Measurements from ENCODE around the gene CHTF18. TPM values are rescaled to one million over a fixed set of nuclear protein-coding genes. Genes with fewer than 3 reads are reported as not detected.

The CHTF18 gene
- total and polyA plus RNA-seq, 10 of the 15 experiments (the other 5 are each of a cell fraction or from before 2014, with no cell fraction given), result 1.6 to 87.8 (median 19.4) TPM

DNA sequence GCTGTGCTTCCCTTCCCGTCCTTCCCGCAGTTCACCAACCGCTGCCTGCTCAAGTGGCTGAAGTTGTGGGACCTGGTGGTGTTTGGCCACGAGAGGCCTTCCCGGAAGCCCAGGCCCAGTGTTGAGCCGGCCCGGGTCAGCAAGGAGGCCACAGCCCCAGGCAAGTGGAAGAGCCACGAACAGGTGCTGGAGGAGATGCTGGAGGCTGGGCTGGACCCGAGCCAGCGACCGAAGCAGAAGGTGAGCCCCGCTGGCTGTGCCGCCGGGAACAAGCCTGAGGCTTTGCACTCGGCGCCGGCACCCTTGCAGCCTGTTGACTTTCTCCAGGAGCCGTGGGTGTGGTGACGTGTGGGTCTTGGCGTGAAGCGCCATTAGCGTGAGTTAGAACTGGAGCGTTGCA, 2.7 kb downstream of the CHTF18 start:
- H2AFZ ChIP-seq (ENCODE audit: control insufficient read depth, low read depth, low read length), result no peak overlapping the region
- H3K27ac ChIP-seq (ENCODE audit: control insufficient read depth, insufficient read depth), result no peak overlapping the region
- H4K20me1 ChIP-seq (ENCODE audit: control insufficient read depth, insufficient read depth), result no peaks in the 10 kb centered on the region
- H3K9ac ChIP-seq (ENCODE audit: control insufficient read depth, insufficient read depth, low read length), result no peak overlapping the region
- 91% methylated on average over 23 of the region's 23 CpGs for WGBS (ENCODE audit: insufficient coverage, insufficient replicate concordance, low lambda C conversion rate, missing lambda C conversion rate)
- FAIRE-seq (no peak), DNase-seq (ENCODE audit: low read depth, low spot score) (no peak), ATAC-seq (no peak)
- H3K4me3 ChIP-seq, result no peak overlapping the region
- in situ Hi-C loops (cut with MboI), result no loop called here
- CTCF ChIA-PET, result no interaction called here
- RAD21 ChIA-PET (ENCODE audit: unreplicated experiment), result no interaction called here
- SMC1A ChIA-PET (ENCODE audit: uncharacterized antibody, unreplicated experiment), result no interaction called here
- peaks cover 0 to 18% of the 10 kb centered on the region in 2 experiments; a peak in 2 of 4 replicates for H3K36me3 ChIP-seq (ENCODE audit: control insufficient read depth in 2 of 2, insufficient read depth in 2 of 2, low read length in 1 of 2)
- TF ChIP-seq IKZF2 (IDR thresholded peaks at IDR 0.05), result no peak
- no peak for TF ChIP-seq MYC (IDR thresholded peaks at IDR 0.05; ENCODE audit: insufficient read depth, insufficient read length, insufficient replicate concordance, low read length, severe bottlenecking)
- no peak for TF ChIP-seq ZNF384 (IDR thresholded peaks at IDR 0.05; ENCODE audit: borderline replicate concordance, low read depth, low read length)
- TF ChIP-seq RCOR1 (conservative IDR thresholded peaks at IDR 0.05; ENCODE audit: low read depth, low read length), result no peak
- no peak for TF ChIP-seq NR2C1 (IDR thresholded peaks at IDR 0.05)
- TF ChIP-seq GABPA (IDR thresholded peaks at IDR 0.05; ENCODE audit: low read depth), result no peak
- no peak for TF ChIP-seq ZNF622 (IDR thresholded peaks at IDR 0.05)
- no peak for TF ChIP-seq CREM (IDR thresholded peaks at IDR 0.05; ENCODE audit: low read depth)
- TF ChIP-seq NRF1 (conservative IDR thresholded peaks at IDR 0.05; ENCODE audit: low read depth, low read length), result no peak
- no peak for TF ChIP-seq ASH2L (IDR thresholded peaks at IDR 0.05; ENCODE audit: borderline replicate concordance, low read depth)
- TF ChIP-seq SUZ12 (IDR thresholded peaks at IDR 0.05; ENCODE audit: unreplicated experiment), result no peak
- no peak for TF ChIP-seq MEF2B (IDR thresholded peaks at IDR 0.05; ENCODE audit: partially characterized antibody, poor library complexity, severe bottlenecking)
- no peak for TF ChIP-seq IKZF1 (conservative IDR thresholded peaks at IDR 0.05)
- no peak for TF ChIP-seq ZNF24 (IDR thresholded peaks at IDR 0.05)
- TF ChIP-seq BCL11A (IDR thresholded peaks at IDR 0.05; ENCODE audit: low read depth, low read length), result no peak
- TF ChIP-seq POLR2AphosphoS2 (IDR thresholded peaks at IDR 0.05; ENCODE audit: low read depth, low read length), result no peak
- no peak for TF ChIP-seq PKNOX1 (IDR thresholded peaks at IDR 0.05)
- no peak for TF ChIP-seq BHLHE40 (IDR thresholded peaks at IDR 0.05; ENCODE audit: borderline replicate concordance in 1 of 2, low read depth in 2 of 2, low read length in 1 of 2)
- no peak for TF ChIP-seq BACH1 (IDR thresholded peaks at IDR 0.05; ENCODE audit: borderline replicate concordance)
- TF ChIP-seq, protein P1, sequence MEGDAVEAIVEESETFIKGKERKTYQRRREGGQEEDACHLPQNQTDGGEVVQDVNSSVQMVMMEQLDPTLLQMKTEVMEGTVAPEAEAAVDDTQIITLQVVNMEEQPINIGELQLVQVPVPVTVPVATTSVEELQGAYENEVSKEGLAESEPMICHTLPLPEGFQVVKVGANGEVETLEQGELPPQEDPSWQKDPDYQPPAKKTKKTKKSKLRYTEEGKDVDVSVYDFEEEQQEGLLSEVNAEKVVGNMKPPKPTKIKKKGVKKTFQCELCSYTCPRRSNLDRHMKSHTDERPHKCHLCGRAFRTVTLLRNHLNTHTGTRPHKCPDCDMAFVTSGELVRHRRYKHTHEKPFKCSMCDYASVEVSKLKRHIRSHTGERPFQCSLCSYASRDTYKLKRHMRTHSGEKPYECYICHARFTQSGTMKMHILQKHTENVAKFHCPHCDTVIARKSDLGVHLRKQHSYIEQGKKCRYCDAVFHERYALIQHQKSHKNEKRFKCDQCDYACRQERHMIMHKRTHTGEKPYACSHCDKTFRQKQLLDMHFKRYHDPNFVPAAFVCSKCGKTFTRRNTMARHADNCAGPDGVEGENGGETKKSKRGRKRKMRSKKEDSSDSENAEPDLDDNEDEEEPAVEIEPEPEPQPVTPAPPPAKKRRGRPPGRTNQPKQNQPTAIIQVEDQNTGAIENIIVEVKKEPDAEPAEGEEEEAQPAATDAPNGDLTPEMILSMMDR (IDR thresholded peaks at IDR 0.05 in 2 of 3, conservative IDR thresholded peaks at IDR 0.05 in 1 of 3; ENCODE audit: control insufficient read depth in 2 of 3, extremely low read depth in 1 of 3, insufficient read depth in 1 of 3, low read depth in 3 of 3, low read length in 3 of 3), result no peak
- H3K4me1 ChIP-seq (ENCODE audit: control insufficient read depth, insufficient read depth, low read length), result peaks cover 9% of the 10 kb centered on the region
- H3K79me2 ChIP-seq (ENCODE audit: control insufficient read depth, insufficient read depth, low read length), result peaks cover 24% of the 10 kb centered on the region
- H3K4me2 ChIP-seq (ENCODE audit: control insufficient read depth, insufficient read depth), result no peak overlapping the region
- H3K27me3 ChIP-seq (replicated peaks in 1 of 2; ENCODE audit: control insufficient read depth in 2 of 2, insufficient read depth in 2 of 2, low read length in 1 of 2), result no peaks in the 10 kb centered on the region
- POLR2A ChIA-PET, result no interaction called here
- BruUV-seq (replicated peaks), result no TSS peak
- no peaks in the 10 kb centered on the region for H3K9me3 ChIP-seq (replicated peaks; ENCODE audit: control insufficient read depth, insufficient read depth, low read length)
- intact Hi-C loops (cut with micrococcal nuclease; ENCODE audit: unreplicated experiment), result no loop called here

Measured in GM12878 (cell line).